HepG2 (cell line): ENCODE measurements around the gene TNFAIP2. TPM values are rescaled to one million over a fixed set of nuclear protein-coding genes. Genes with fewer than 3 reads are reported as not detected.

Experiments used
- AGO1 ChIP-seq: fragments of 200-400 bp; formaldehyde crosslinking; IDR thresholded peaks from 2 replicates; pipeline ENCODE4 v1.6.1; 2017; ENCODE audit warnings: mild to moderate bottlenecking, low read depth, low read length, moderate library complexity; ENCODE audit not compliant: poor library complexity, severe bottlenecking
- RAD51 ChIP-seq: fragments of 450-650 bp; IDR thresholded peaks from 2 replicates; pipeline ENCODE4 v1.6.1; 2016; ENCODE audit warnings: borderline replicate concordance
- REPIN1 ChIP-seq: sonication (generic); formaldehyde crosslinking; IDR thresholded peaks from 2 replicates; pipeline ENCODE4 v1.8.0; 2022; ENCODE audit warnings: missing genetic modification reagents, low read depth, mild to moderate bottlenecking, borderline replicate concordance
- ZNF20 ChIP-seq: sonication (generic); formaldehyde crosslinking; IDR thresholded peaks from 2 replicates; pipeline ENCODE4 v1.4.0; 2020; ENCODE audit warnings: mild to moderate bottlenecking, moderate library complexity, missing genetic modification reagents
- ZNF232 ChIP-seq: sonication (generic); formaldehyde crosslinking; IDR thresholded peaks from 2 replicates; pipeline ENCODE4 v1.4.0; 2020; ENCODE audit warnings: missing genetic modification reagents, borderline replicate concordance
- ZNF607 ChIP-seq: sonication (generic); formaldehyde crosslinking; IDR thresholded peaks from 2 replicates; pipeline ENCODE4 v1.5.1; 2020; ENCODE audit warnings: missing genetic modification reagents, mild to moderate bottlenecking, borderline replicate concordance
- polyA plus RNA-seq, 8 experiments: library from polyadenylated mRNA; depleted of rRNA in 3 of 8; stranded (reverse) in 7 of 8; unstranded in 1 of 8; fragments of >200 nt; fragmentation: Illumina TruSeq in 4 of 8; extraction: Trizol in 4 of 8; gene quantifications; 2 replicates each; pipeline versions ENCODE4 v1.2.1 to v1.2.3, GENCODE V29; 2011 to 2016; ENCODE audit warnings: low read depth in 4 of 8, missing spikeins in 1 of 8, mixed read lengths in 1 of 8; ENCODE audit not compliant: insufficient read depth in 1 of 8
- total RNA-seq, 5 experiments: library from RNA; depleted of rRNA; stranded (reverse); fragments of >200 nt; fragmentation: Illumina TruSeq; extraction: Trizol; gene quantifications; 2 replicates each; pipeline ENCODE4 v1.2.3, GENCODE V29; 2016; ENCODE audit warnings: low read depth in 1 of 5
- TF ChIP-seq, protein P1 (sequence below): sonication (generic); formaldehyde crosslinking; IDR thresholded peaks from one replicate; pipeline ENCODE4 v1.5.1; 2020; ENCODE audit warnings: mild to moderate bottlenecking, missing genetic modification reagents; ENCODE audit errors: not compliant biosample characterization
- TF ChIP-seq, protein P2 (sequence below): sonication (generic); formaldehyde crosslinking; IDR thresholded peaks from 2 replicates; pipeline ENCODE4 v1.5.1; 2020; ENCODE audit warnings: missing genetic modification reagents, mild to moderate bottlenecking, borderline replicate concordance
- TF ChIP-seq, protein P3 (sequence below): sonication (generic); formaldehyde crosslinking; IDR thresholded peaks from 2 replicates; pipeline ENCODE4 v1.5.1; 2020; ENCODE audit warnings: mild to moderate bottlenecking, missing genetic modification reagents
- TF ChIP-seq, protein P4 (sequence below): sonication (generic); formaldehyde crosslinking; IDR thresholded peaks from 2 replicates; pipeline ENCODE4 v1.8.0; 2023; ENCODE audit warnings: mild to moderate bottlenecking, missing genetic modification reagents

TNFAIP2 gene
- total and polyA plus RNA-seq, 2 of the 13 experiments (the other 11 are each of a cell fraction or from before 2014, with no cell fraction given): 0.46 to 1.5 TPM

DNA sequence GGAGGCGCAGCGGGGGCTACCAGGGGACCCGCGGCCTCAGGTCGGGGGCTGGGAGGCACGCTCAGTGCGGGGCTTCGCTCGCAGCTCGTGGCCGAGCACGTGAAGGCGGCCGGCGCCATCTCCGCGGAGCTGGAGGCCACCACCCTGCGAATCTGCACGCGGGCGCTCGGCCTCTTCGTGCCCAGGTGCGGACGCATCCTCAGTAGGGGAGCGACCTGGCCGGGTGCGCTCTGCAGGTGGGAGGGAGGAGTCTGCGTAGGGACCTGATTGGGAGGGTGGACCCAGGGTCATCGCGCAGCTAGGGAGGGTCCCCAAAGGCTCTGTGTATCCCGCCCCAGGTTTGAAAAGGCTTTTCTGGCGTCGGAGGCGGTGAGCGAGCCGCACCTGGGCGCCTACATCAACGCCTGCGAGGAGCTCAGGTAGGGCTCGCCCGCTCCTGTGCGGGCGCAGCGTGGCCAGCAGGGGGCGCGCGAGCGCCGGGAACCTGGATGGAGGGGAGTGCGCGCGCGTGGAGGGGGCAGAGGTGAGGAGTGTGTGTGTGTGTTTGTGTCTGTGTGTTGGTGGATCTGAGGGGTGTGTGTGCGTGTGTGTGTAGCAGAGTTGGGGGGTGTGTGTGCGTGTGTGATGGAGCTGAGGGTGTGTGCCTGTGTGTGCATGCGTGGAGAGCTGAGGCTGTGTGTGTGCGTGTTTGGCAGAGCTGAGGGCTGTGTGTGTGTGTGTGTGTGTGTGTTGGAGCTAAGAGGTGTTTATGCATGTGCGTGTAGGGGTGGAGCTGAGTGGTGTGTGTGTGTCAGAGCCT lies 18.4 kb upstream of the TNFAIP2 start (continued):
- TF ChIP-seq, protein P1, sequence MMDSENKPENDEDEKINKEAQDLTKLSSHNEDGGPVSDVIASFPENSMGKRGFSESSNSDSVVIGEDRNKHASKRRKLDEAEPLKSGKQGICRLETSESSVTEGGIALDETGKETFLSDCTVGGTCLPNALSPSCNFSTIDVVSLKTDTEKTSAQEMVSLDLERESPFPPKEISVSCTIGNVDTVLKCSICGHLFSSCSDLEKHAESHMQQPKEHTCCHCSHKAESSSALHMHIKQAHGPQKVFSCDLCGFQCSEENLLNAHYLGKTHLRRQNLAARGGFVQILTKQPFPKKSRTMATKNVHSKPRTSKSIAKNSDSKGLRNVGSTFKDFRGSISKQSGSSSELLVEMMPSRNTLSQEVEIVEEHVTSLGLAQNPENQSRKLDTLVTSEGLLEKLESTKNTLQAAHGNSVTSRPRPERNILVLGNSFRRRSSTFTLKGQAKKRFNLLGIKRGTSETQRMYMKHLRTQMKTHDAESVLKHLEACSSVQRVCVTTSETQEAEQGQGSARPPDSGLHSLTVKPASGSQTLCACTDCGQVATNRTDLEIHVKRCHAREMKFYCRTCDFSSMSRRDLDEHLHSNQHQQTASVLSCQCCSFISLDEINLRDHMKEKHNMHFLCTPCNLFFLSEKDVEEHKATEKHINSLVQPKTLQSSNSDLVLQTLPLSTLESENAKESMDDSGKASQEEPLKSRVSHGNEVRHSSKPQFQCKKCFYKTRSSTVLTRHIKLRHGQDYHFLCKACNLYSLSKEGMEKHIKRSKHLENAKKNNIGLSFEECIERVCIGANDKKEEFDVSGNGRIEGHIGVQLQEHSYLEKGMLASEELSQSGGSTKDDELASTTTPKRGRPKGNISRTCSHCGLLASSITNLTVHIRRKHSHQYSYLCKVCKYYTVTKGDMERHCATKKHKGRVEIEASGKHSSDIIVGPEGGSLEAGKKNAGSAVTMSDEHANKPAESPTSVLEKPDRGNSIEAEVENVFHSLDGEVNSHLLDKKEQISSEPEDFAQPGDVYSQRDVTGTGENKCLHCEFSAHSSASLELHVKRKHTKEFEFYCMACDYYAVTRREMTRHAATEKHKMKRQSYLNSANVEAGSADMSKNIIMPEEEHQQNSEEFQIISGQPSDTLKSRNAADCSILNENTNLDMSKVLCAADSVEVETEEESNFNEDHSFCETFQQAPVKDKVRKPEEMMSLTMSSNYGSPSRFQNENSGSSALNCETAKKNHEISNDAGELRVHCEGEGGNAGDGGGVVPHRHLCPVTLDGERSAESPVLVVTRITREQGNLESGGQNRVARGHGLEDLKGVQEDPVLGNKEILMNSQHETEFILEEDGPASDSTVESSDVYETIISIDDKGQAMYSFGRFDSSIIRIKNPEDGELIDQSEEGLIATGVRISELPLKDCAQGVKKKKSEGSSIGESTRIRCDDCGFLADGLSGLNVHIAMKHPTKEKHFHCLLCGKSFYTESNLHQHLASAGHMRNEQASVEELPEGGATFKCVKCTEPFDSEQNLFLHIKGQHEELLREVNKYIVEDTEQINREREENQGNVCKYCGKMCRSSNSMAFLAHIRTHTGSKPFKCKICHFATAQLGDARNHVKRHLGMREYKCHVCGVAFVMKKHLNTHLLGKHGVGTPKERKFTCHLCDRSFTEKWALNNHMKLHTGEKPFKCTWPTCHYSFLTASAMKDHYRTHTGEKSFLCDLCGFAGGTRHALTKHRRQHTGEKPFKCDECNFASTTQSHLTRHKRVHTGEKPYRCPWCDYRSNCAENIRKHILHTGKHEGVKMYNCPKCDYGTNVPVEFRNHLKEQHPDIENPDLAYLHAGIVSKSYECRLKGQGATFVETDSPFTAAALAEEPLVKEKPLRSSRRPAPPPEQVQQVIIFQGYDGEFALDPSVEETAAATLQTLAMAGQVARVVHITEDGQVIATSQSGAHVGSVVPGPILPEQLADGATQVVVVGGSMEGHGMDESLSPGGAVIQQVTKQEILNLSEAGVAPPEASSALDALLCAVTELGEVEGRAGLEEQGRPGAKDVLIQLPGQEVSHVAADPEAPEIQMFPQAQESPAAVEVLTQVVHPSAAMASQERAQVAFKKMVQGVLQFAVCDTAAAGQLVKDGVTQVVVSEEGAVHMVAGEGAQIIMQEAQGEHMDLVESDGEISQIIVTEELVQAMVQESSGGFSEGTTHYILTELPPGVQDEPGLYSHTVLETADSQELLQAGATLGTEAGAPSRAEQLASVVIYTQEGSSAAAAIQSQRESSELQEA: peak; percentile 79
- TF ChIP-seq REPIN1 (CRISPR knock-in tag) (peak; percentile 61; the same call in 1 of the 2 replicates), RAD51 (no peak), ZNF232 (CRISPR knock-in tag) (no peak), ZNF20 (CRISPR knock-in tag) (no peak), ZNF607 (CRISPR knock-in tag) (no peak), AGO1 (peak; percentile 97)
- TF ChIP-seq, protein P2, sequence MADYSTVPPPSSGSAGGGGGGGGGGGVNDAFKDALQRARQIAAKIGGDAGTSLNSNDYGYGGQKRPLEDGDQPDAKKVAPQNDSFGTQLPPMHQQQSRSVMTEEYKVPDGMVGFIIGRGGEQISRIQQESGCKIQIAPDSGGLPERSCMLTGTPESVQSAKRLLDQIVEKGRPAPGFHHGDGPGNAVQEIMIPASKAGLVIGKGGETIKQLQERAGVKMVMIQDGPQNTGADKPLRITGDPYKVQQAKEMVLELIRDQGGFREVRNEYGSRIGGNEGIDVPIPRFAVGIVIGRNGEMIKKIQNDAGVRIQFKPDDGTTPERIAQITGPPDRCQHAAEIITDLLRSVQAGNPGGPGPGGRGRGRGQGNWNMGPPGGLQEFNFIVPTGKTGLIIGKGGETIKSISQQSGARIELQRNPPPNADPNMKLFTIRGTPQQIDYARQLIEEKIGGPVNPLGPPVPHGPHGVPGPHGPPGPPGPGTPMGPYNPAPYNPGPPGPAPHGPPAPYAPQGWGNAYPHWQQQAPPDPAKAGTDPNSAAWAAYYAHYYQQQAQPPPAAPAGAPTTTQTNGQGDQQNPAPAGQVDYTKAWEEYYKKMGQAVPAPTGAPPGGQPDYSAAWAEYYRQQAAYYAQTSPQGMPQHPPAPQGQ (CRISPR knock-in tag): peak; percentile 93; the same call in 1 of the 2 replicates
- TF ChIP-seq, protein P3, sequence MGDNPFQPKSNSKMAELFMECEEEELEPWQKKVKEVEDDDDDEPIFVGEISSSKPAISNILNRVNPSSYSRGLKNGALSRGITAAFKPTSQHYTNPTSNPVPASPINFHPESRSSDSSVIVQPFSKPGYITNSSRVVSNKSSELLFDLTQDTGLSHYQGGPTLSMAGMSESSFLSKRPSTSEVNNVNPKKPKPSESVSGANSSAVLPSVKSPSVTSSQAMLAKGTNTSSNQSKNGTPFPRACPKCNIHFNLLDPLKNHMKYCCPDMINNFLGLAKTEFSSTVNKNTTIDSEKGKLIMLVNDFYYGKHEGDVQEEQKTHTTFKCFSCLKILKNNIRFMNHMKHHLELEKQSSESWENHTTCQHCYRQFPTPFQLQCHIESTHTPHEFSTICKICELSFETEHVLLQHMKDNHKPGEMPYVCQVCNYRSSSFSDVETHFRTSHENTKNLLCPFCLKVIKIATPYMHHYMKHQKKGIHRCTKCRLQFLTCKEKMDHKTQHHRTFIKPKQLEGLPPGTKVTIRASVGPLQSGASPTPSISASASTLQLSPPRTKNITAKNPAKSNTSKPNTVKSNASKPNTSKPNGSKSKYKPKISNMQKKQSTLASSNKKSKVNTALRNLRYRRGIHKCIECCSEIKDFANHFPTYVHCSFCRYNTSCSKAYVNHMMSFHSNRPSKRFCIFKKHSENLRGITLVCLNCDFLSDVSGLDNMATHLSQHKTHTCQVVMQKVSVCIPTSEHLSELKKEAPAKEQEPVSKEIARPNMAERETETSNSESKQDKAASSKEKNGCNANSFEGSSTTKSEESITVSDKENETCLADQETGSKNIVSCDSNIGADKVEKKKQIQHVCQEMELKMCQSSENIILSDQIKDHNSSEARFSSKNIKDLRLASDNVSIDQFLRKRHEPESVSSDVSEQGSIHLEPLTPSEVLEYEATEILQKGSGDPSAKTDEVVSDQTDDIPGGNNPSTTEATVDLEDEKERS: 0 out of 2 replicates have a peak, but pooled peaks have one; percentile 11
- TF ChIP-seq, protein P4, sequence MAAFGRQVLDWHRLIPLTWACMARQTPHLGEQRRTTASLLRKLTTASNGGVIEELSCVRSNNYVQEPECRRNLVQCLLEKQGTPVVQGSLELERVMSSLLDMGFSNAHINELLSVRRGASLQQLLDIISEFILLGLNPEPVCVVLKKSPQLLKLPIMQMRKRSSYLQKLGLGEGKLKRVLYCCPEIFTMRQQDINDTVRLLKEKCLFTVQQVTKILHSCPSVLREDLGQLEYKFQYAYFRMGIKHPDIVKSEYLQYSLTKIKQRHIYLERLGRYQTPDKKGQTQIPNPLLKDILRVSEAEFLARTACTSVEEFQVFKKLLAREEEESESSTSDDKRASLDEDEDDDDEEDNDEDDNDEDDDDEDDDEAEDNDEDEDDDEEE: 0 out of 2 replicates have a peak, but pooled peaks have one; percentile 24
